ENCODE measurements around the gene CD300LG.
"Not testable (repeated sequence)": the region's sequence is repeated elsewhere in the genome, so short reads cannot be mapped to it uniquely, and the experiment has no call there.

The CD300LG gene

DNA sequence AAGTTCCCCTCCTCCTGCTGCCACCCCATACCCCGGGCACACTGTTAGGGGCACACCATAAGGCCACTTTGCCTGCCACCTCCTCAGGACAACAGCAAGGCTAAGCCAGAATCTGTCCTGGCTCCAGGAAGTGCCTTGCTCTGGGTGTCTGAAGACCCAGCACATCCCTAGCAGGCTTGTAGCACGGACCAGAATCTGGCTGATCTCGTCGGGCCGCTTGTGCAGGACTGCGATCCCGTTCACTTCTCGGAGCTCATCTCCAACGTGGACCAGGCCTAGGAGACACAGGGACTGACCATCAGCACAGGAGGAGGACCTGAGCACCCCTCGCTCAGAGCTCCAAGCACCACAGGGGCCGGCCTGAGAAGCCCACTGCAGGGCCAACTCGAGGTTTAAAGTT is 21.4 kb upstream of the CD300LG start:
- no peak for DNase-seq

DNA sequence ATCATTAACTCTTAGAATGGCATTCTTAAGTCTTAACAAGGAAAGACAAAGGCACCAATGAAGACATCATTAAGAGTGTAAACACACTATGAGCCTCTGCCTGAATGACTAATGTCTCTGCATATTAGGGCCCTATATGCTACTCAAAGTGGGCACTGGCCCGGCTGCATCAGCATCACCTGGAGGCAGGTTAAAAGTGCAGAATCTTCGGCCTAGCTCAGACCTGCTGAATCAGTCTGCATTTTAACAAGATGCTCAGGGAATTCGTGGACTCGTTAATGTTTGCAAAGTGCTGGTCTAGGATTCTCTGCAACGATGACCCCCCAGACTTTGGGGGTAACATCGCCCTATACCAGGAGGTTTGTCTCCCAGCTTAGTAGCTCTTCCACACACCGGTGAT is 20.8 kb upstream of the CD300LG start:
- no peak for DNase-seq

DNA sequence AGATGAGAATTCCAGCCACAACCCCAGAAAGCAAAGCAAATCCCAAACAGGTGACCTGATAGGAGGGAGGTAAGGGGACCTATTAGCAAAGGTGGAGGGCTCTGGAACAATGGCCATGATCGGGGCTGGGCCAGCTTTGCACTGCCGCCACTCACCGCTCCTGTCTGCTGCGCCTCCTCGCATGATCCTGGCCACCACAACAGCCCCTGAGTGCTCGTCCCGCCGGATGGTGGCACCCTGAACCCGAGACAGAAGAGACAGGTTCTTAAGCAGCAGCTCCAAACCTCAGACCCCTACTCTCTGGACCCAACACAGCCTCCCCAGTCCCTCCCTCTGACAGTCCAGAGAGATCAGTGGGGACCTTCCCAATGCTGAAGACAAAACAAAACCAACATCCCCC is 19.4 kb upstream of the CD300LG start:
- DNase-seq = no peak

DNA sequence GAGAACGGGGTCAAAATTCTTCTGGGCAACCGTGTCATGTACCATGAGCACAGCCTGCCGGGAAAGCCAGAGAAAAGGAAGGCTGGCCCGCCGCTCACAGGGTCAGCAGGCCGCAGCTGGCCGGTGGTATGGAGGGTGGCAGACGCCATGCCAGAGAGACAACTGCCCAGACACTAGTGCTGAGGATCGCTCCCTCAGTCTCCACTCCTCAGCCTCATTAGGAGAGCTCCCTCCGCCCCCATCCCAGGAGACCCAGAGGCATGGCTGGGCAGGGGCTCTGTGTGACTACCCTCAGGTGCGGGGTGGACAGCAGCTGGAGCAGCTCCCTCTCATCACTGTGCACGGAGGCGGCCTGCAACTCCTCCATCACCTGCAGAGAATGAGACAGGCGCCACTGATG is 17.2 kb upstream of the CD300LG start:
- no peak for DNase-seq

DNA sequence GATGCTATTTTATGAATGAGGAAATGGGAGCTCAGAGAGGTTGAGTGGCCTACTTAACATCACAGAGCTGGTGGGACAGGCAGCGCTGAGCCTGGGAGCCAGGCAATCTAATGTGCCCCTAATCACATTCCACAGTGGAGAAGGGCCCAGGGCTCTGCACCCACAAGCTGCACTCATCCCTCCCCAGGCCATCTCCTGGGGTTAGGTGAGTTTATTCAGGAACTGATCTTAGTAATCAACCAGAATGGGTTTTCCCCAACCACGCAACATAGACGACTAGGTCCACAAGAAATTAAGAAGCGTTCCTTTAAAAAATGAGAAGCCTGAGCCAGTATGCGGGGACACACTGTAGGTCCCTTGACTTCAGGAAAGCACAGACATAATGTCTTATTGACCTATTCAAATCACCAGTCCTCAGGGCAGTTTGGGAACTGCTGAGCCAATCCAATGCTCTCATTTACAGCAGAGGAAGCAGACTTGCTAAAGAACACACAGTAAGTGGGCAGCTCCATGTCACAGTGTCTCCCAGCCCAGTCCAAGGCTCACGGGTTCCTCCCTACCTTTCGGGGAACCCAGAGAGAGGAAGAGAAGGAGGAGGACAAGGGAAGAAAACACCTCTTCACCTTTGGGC is 16.4 kb upstream of the CD300LG start:
- DNase-seq = no peak

DNA sequence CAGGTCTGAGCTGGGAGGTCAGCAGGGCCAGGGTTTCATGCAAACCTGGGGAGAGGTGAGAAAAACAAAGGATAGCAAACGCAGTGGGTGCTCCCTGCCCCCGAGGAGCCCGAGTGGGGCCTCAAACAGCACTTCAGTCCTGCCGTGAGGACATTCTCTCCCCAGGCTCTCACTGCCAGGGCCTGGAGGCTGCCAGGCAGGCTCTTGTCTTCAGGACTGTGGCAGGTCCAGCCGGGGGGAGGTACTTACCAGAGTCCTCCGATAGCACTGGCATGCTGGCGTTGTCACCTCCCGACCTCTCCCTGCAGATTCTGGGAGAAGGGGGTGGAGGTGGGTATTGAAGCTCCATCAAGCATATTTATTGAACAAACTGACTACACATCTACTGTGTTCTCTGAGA is 15.3 kb upstream of the CD300LG start:
- DNase-seq = no peak

DNA sequence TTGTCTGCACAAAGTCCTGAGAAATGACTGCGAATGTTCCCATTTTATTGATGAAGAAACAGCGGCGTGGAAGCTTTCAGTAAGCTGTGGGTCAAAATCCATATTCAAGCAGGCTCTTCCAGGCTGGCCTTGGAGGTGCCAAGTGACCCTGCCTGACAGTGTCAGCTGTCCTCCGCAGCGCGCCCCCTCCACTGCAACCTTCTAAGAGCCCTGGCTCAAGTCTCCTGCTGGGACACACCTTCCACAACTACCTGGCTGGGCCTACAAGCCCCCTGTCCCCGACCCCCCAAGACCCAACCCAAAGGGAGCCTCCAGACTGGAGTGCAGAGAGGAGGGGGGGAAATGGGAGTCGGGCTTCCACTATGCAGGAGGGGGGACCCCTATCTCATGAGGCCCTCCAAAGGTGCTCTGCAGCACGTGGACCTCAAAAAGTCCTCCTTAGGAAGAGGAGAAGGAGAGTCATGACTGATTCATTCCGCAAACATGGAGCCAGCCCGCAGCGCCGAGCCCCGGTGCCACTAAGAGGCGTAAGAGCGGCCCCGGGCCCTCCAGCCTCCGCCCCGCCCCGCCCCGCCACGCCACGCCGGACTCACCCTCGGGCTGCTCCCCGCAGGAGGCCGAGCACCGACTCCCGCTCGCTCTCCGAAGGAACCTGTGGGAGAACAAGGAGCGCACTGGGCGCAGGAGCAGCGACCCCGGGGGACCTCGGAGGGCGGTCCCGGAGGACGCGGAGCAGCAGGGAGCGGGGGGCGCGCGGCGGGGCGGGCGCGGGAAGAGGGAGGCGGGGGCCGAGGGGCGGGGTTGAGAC is 14.6 kb upstream of the CD300LG start:
- no peak for DNase-seq

DNA sequence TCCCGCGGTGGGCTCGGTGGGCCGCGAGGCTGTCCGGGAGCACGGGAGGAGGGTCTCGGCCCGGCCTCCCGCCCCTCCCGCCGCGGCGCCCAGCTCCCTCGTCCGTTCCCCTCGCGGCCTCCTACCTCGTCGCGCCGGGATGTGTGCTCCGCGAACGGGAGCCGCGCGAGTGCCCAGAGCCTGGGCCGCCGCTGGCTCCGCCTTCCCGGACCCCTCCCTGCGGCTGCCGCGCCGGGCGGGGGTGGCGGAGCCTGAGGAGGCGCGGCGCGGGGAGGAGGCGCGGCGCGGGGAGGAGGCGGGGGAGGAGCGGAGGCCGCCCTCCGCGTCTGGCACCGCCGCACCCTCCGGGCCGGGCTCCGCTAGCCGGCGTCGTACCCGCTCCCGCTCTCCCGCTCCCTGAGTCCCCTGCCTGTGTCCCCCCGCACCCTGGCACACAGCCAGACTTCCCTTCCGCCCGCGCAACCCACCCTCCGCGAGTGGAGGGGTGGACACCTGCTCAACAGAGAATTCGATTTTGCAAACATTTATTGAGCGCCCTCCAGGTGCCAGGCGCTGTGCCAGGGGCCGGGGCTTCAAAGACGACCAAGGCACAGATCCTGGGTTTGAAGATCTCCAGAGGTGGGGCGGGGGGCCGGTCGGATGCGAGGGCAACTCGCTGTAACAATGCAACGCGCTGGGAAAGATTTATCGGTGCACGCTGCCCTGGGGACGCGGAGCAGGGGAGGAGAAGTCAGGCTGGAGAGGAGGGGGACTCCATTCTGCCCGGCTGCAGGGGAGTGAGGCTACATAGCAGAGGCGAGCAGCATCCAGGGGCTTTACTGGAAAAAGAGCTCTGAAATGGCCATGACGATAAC is 13.8 kb upstream of the CD300LG start, which contains the start of gene MPP3:
Gene MPP3 (minus strand): TSS at position 171 of the 854 bp plus-strand sequence. CDS start 1,240 bp downstream, outside the sequence.
- DNase-seq = no peak

DNA sequence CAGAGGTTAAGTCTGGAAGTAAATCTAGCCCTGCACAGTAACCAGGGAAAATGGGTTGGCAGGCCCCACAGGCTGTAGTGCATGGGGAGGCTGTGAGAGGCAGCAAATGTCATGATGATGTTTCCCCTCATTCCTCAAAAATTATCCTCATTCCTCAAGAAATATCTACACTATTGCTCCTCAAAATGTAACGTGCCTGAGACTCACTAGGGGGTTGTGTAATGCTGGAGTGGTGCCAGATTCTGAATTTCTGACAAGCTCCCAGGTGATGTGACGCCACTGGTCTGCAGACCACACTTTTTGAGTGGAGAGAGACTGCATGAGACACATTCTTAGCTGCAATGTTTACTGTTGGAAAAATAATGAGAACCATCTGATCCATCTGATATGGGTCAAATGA is 12.9 kb upstream of the CD300LG start:
- no peak for DNase-seq

DNA sequence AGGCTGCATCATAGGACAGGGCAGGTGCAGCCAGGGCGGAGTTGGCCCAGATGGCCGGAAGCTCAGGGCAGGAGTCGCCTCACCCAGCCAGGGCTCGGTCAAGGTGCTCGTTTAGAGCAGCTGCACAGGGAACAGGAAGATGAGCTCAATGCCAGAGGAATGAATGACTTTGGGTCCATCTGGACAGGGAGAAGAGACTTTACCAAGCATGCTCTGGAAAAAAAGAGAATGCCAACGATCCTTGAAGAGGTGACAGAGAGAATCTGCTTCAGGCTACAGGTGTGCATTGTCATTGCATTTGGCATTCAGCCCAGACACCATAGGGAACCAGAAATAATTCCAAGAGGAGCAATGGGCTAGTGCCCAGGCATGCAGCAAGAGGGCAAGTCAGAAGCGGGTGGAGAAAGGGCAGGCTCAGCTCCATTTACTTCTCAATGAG is 7.3 kb upstream of the CD300LG start:
- DNase-seq = peak; percentile 84

DNA sequence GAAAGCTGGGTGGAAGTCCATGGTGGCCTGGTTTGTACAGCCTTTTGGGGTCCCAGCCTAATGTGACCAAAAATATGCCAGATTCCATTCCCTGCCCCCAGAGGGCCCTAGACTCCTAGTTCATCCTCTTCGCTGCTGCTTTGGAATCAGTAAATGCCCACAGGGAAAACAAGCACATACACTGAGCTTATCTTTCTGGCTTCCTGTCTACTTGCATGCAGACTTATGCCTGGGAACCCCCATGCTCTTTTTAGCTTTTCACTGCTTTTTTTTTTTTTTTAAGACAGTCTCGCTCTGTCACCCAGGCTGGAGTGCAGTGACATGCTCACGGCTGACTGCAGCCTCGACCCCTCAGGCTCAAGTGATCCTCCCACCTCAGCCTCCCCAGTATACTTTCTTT is 6.2 kb upstream of the CD300LG start:
- DNase-seq = no peak

DNA sequence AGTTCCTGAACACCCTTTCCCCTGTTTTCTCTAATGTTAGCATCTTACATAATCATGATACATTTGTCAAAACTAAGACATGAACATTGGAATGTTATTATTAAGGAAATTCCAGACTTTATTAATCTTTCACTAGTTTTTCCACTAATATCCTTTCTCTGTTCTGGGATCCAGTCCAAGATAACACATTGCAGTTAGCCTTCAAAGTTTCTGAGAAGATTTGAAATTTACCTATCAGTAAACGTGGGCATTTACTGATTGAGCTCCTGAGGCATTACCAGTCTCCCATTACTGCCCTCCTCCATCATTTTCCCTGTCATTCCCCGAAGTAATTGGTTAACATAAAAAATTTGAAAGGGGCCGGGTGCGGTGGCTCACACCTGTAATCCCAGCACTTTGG is 5.7 kb upstream of the CD300LG start:
- no peak for DNase-seq

DNA sequence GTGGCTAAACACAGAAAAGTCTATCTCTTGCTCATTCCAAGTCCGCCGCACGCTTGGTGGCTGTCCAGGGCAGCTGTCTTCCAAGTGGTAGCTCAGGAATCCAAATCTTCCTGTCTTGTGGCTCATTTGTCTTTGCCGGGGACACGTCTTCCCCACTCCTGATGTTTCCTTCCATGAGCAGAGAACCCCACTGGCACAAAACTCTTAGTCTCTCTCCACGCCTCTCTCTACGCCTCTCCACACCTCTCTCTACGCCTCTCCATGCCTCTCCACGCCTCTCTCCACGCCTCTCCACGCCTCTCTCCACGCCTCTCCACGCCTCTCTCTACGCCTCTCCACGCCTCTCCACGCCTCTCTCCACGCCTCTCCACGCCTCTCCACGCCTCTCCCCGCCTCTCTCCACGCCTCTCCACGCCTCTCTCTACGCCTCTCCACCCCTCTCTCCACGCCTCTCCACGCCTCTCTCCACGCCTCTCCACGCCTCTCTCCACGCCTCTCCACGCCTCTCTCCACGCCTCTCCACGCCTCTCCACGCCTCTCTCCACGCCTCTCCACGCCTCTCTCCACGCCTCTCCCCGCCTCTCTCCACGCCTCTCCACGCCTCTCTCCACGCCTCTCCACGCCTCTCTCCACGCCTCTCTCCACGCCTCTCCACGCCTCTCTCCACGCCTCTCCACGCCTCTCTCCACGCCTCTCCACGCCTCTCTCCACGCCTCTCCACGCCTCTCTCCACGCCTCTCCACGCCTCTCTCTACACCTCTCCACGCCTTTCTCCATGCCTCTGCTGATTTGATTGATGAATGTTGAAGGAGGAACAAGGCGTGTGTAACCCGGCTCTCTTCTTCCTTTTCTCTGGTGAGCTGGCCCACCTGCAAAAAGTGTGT is 4.6 kb upstream of the CD300LG start:
- not testable (repeated sequence) for DNase-seq

DNA sequence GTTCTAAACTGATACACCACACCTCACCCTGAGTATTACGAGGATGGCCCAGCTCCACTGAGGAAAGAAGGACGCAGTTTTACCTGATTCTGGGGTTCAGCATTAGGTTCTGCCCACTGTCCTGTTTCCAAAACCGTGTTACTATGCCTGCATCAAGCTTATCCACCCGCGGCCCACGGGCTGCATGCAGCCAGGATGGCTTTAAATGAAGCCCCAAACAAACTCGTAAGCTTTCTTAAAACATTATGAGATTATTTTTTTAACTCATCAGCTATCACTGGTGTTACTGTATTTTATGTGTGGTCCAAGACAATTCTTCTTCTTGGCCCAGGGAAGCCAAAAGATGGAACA is 4.0 kb upstream of the CD300LG start:
- DNase-seq = no peak

DNA sequence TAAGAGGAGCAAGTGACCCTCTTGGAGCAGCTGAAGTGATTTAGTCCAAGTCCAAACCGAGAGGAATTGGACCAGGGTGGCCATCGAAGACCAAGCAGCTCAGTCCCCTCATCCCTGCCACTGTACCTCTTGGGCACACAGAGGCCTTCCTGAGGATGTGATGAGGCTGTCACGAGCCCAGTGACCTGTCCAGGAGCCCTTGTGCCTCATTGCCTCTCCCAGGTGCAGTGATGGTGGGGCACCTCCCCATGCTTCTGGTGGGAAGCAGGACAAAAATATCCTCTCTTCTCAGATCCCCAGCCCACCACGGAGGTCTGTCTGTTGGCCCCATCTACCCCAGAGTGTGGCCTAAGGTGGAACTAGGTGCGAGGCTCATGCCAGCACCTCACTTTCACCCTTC is 2.7 kb upstream of the CD300LG start:
- no peak for DNase-seq

DNA sequence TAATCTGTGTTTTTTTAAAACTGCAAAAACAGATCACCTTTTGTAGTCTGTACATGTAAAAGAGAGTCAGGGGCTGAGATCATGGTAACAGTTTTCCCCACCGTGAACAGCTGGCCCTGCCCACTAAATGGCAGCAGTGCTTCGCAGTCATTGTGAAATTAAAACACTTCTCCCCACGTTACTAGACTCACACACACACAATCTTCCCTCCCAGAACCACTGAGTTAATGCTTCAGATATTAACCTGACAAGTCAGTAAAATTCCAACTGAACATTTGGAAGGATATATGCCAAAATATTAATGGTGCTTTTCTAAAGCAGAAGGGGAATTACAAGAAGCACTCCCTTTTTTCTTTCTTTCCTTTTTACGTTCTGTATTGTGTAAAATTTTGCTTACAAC is 1.2 kb upstream of the CD300LG start:
- DNase-seq = no peak

DNA sequence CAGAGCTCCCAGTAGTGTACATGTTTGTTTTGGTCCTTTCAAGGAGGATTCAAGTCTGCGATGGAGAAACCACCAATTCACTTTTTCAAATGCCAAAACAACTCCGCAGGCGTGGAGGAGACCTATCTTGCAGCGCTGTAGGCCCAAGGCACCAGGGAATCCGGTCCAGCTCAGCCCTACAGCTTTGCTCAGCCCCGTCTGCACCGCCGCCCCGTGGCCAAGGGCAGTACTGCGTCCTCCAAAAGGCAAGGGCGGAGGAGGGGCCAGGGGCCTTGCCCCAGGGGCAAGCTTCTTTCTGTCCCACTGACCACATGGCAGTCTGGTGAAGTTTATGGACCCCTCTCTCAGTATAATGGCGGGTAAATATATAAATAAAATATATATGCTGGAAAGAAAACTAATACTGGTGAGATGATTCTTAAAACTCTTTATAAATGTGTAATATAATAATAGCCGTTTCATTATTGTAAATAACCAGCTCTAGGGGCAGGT is 709 bp upstream of the CD300LG start:
- peak; percentile 32 for DNase-seq

DNA sequence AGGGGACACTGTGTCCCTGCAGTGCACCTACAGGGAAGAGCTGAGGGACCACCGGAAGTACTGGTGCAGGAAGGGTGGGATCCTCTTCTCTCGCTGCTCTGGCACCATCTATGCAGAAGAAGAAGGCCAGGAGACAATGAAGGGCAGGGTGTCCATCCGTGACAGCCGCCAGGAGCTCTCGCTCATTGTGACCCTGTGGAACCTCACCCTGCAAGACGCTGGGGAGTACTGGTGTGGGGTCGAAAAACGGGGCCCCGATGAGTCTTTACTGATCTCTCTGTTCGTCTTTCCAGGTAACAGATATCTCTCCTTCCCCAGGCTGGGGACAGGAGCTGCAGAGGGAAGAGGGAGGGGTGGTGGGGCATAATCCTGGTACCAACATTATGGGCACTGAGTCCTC is 1.6 kb downstream of the CD300LG start:
- DNase-seq = no peak

DNA sequence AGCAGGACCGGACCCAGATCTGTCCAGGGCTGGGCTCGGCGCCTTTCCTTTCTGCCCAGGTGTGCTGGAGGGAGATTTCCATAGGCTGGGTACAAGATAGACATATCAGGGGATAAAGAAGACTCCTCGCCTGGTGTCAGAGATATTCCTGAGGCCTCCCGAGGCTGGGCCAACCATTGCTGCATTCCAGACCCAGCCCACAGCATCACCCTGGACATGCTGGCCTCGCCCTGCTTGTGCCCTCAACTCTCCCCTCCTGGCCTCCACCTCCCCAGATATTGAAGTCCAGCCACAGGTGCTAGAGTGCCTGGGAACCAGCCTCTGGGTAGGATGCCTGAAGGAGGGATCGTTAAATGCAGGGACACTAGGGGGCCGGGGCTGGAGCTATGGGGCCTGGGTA is 2.1 kb downstream of the CD300LG start:
- DNase-seq = no peak

DNA sequence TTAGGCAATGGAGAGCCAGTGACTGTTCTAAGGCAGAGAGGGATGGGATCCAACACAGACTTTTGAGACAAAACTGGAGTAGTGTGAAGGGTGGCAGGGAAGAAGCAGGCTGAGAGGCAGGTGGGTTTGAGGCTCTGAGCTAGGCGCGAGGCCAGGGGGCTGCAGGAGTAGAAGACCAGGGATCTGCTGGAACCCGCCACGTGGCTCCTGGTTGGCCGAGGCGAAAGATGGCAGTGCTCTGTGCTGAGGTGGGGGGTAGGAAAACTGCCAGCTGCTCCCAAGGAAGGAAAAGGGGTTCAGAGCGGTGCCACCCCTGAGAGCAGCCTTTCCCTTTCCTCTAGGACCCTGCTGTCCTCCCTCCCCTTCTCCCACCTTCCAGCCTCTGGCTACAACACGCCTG is 5.6 kb downstream of the CD300LG start:
- DNase-seq = no peak

DNA sequence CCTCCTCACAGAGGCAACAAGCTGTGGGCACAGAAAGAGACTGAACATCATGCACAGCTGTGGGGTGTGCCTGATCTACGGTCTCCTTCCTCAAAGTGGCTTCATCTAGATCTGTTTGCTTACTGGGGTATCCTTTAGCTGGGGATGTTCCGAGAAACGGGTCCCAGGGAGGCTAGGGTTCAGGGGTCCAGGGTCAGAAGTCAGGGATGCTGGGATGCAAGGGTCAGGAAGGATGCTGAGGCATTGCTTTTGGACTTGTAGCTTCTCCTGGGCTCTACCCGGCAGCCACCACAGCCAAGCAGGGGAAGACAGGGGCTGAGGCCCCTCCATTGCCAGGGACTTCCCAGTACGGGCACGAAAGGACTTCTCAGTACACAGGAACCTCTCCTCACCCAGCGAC is 6.6 kb downstream of the CD300LG start:
- no peak for DNase-seq

DNA sequence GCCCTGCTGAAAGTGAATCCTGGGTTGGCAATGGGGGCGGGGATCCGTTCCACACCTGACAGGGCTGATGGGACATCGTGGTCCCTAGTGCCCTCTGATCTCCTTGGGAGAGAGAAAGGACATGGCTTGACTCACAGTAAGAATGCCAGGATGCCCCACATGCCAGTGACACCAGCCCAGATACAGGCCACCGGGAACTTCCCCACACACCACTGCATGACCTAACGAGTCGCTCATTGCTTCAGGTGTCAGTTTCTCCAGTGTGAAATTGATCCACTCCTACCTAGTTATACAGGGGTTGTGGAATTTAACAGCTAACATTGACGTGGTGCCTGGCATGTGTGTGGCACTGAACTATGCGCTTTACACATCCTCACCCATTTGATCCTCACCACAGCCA is 7.5 kb downstream of the CD300LG start:
- DNase-seq = no peak

DNA sequence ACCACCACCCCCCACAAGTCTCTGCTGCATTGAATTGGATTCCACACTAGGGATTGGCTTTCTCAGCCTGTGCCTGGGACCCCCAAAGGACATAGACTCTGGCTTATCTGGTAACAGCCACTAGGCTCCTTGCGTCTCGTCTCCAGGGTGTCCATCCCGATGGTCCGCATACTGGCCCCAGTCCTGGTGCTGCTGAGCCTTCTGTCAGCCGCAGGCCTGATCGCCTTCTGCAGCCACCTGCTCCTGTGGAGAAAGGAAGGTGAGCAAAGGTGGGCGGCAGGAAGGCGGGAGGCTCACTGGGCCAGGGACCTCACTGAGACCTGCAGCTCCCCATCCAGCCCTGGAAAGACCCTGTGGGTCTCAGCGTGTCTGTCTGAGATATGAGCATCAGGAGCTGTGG is 8.1 kb downstream of the CD300LG start:
- no peak for DNase-seq

Data from NCI-H2029 treated with DMSO at 0.1 percent for 48 hours (cell line).